Spinal cord (tissue), 10 donors: ENCODE data around the gene ANKLE1. TPM values are rescaled to one million over a fixed set of nuclear protein-coding genes. Genes with fewer than 3 reads are reported as not detected.

Source experiments
- DNase-seq, 6 donors: peaks; one replicate each; pipeline versions ENCODE4 v3.0.0 to v3.0.0-alpha.2; 2013 to 2015; ENCODE audit warnings: low spot score in 6 of 6, low read depth in 4 of 6
- H3K27ac ChIP-seq: one replicate; pipeline ENCODE4 v1.5.1; 2013; ENCODE audit warnings: low read depth, low read length, control low read depth
- H3K27me3 ChIP-seq: one replicate; pipeline ENCODE4 v1.6.1; 2013; ENCODE audit warnings: low read length; ENCODE audit not compliant: control insufficient read depth, insufficient read depth
- H3K36me3 ChIP-seq: one replicate; pipeline ENCODE4 v1.6.1; 2013; ENCODE audit warnings: low read length; ENCODE audit not compliant: control insufficient read depth, insufficient read depth
- H3K4me1 ChIP-seq: one replicate; pipeline ENCODE4 v1.6.1; 2013; ENCODE audit warnings: low read length; ENCODE audit not compliant: control insufficient read depth, insufficient read depth
- H3K4me3 ChIP-seq: one replicate; pipeline ENCODE4 v1.5.1; 2013; ENCODE audit warnings: low read depth, low read length, control low read depth
- H3K9me3 ChIP-seq: one replicate; pipeline ENCODE4 v1.6.1; 2013; ENCODE audit warnings: low read length; ENCODE audit not compliant: control insufficient read depth, insufficient read depth
- WGBS: methylation state at CpG from one replicate; pipeline ENCODE4 v1.1.5; 2013; ENCODE audit warnings: missing lambda C conversion rate; ENCODE audit not compliant: insufficient coverage; 5-methylcytosine and 5-hydroxymethylcytosine counted together
- polyA plus RNA-seq, 2 donors: library from polyadenylated mRNA; unstranded; fragments of 120-200 nt; gene quantifications; one replicate each; pipeline ENCODE4 v1.2.1, GENCODE V29; 2013; ENCODE audit not compliant: insufficient read length in 2 of 2
- total RNA-seq, 2 donors: library from RNA; depleted of rRNA in 1 of 2; stranded (reverse); fragments of 120-200 nt in 1 of 2; fragments of >200 nt in 1 of 2; gene quantifications; one replicate each; pipeline versions ENCODE4 v1.2.3 to v1.2.4, GENCODE V29; 2013 to 2014
- donor health status: healthy.

The ANKLE1 gene
- total and polyA plus RNA-seq, 4 donors = 0.61 to 4.3 (median 1.7) TPM

DNA sequence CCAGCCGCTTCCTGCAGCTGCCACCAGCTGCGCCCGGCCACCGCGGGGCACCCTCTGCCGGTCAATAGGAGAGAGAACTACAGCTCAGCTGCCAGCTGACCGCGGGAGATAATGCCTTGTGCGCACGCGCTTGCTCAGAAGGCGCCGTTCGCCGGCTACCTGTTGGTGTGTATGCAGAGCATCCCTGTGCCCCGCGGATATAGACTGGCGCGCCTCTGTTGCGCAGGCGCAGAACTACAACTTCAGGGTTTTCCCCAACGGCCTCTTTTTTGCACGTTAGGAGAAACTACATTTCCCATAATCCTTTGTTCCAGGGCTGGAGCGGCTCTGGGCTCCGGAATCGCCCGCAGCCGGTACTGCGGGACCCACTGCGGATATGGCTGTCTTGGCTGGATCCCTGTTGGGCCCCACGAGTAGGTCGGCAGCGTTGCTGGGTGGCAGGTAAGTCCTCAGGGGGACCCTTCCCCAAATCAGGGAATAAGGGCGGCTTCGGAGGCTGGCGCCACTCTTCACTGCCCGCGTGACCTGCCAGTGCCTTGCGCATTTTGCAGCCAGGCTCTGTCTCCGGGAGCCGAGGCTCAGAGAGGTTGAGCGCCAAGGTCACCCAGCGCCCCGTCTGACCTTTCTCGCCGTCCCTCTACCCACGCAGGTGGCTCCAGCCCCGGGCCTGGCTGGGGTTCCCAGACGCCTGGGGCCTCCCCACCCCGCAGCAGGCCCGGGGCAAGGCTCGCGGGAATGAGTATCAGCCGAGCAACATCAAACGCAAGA is 24.0 kb downstream of the ANKLE1 start, which contains the start of gene MRPL34:
MRPL34 (plus strand) TSS at position 356 of the 768 bp plus-strand sequence; CDS start at position 377, 21 bp downstream.
- WGBS = under 1% methylated on average over 55 of the region's 55 CpGs
- no peaks in the 10 kb centered on the region for H3K27me3 ChIP-seq
- peaks cover 64% of the 10 kb centered on the region for H3K4me1 ChIP-seq
- peak within 1 kb of the TSS; percentile 76 for H3K4me3 ChIP-seq
- no peaks in the 10 kb centered on the region for H3K9me3 ChIP-seq
- H3K27ac ChIP-seq = peak within 1 kb of the TSS; percentile 85
- H3K36me3 ChIP-seq = peaks cover 11% of the 10 kb centered on the region
- peak; percentile 91 to 100 (median 96) for DNase-seq

DNA sequence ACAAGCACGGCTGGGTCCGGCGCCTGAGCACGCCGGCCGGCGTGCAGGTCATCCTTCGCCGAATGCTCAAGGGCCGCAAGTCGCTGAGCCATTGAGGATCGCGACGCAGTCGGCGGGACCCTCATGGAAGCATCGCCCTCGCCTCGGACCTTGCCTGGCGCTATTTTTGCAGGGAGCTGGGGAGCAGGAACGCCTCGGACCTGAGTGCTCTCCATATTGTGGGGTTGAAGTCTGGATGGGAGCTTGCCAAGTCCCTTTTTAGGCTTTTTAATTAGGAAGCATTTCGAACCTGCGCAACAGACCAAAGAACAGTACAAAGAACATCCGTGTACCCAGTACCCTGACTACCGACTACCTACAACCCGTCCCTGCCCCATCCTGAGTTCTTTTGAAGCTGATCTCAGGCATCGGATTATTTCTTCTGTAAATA is 24.6 kb downstream of the ANKLE1 start:
- Histone ChIP-seq H3K4me1 (peaks cover 69% of the 10 kb centered on the region), H3K4me3 (peak overlapping the region; percentile 76), H3K9me3 (no peaks in the 10 kb centered on the region), H3K27ac (peak overlapping the region; percentile 85), H3K27me3 (no peaks in the 10 kb centered on the region), H3K36me3 (peaks cover 10% of the 10 kb centered on the region)
- WGBS = 3% methylated on average over 27 of the region's 28 CpGs
- DNase-seq = no peak

- Histone ChIP-seq H3K36me3 (peaks cover 21% of the 10 kb centered on the region), H3K27ac (no peak overlapping the region), H3K4me1 (peaks cover 67% of the 10 kb centered on the region), H3K9me3 (no peaks in the 10 kb centered on the region), H3K4me3 (no peak overlapping the region), H3K27me3 (no peaks in the 10 kb centered on the region)
- DNase-seq = no peak
- 96% methylated on average over 8 of the region's 8 CpGs for WGBS
Observed at GRCh38 chr19:17307876-17308377, 26.2 kb downstream of the ANKLE1 start.

DNA sequence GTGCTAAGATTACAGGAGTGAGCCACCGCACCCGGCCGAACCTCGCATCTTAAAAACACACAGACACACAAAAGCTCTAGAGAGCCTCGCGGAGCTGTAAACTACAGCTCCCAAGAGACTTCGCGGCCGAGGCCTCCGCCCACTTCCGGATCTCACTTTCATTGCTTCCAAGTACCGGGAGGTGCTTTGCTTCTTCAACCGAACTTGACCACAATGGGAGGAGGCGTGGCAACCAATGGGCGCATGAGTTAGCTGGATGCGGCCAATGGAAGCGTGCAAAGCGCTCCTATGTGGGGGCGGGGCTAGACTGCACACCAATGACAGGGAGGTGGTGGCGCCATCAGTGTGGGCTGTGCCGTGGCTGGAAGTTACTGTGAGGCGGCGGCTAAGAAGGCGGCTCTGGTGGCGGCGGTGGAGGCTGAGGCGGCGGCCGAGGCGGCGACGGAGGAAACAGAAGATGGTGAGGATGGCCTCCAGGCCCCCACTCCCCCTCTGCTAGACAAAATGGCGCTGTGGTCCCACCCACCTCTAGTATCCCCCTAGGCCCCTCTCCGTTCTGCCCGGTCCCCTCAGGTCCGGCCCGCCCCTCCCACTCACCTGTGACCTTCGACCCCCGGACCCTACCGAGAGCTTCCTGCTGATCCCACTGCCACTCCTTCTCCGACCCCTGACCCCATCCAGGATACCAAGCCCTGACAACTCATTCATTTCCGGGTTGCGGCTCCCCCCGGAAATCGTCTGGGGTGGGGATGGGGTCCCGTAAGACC is 27.7 kb downstream of the ANKLE1 start, which contains the start of gene DDA1:
DDA1 (plus strand) TSS at position 366 of the 767 bp plus-strand sequence; CDS start at position 458, 92 bp downstream.
- peak within 1 kb of the TSS; percentile 20 for H3K27ac ChIP-seq
- peaks cover 56% of the 10 kb centered on the region for H3K4me1 ChIP-seq
- H3K27me3 ChIP-seq = no peaks in the 10 kb centered on the region
- H3K4me3 ChIP-seq = peak within 1 kb of the TSS; percentile 87
- 0% methylated on average over 38 of the region's 46 CpGs for WGBS
- no peaks in the 10 kb centered on the region for H3K9me3 ChIP-seq
- peaks cover 35% of the 10 kb centered on the region for H3K36me3 ChIP-seq
- DNase-seq = peak; percentile 96 to 100 (median 100)

DNA sequence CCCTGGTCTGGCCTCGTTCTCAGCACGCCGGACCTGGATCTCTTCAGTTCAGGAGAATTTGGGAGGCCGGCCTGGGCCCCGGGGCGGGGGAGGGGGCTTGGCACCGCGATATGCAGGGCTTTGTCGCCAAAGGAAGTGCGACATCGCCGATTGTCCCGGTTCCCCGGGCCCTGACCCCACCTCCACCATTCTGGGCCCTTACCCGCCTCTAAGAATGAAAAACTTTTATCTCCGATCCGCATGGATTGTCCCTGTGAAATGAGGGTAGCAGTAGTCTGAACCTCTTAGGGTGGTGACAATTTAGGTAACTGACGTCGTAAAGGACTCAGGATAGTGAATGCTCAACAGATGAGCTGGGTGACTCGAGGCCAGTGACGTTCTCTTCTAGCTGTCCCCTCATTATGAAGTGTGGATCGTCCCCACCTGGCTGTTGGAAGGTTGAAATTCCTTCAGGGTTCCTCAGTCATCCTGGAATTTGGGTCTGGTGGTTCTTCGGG is 28.3 kb downstream of the ANKLE1 start:
- WGBS = 2% methylated on average over 13 of the region's 23 CpGs
- no peaks in the 10 kb centered on the region for H3K9me3 ChIP-seq
- no peaks in the 10 kb centered on the region for H3K27me3 ChIP-seq
- peaks cover 40% of the 10 kb centered on the region for H3K36me3 ChIP-seq
- peaks cover 49% of the 10 kb centered on the region for H3K4me1 ChIP-seq
- peak overlapping the region; percentile 20 for H3K27ac ChIP-seq
- H3K4me3 ChIP-seq = peak overlapping the region; percentile 87
- DNase-seq = no peak

GRCh38 chr19:17311455-17312188 is 29.9 kb downstream of the ANKLE1 start:
- Histone ChIP-seq H3K9me3 (no peaks in the 10 kb centered on the region), H3K4me1 (peaks cover 37% of the 10 kb centered on the region), H3K36me3 (peaks cover 53% of the 10 kb centered on the region), H3K4me3 (no peak overlapping the region), H3K27ac (no peak overlapping the region), H3K27me3 (no peaks in the 10 kb centered on the region)
- WGBS = 80% methylated on average over 11 of the region's 11 CpGs
- DNase-seq = no peak

DNA sequence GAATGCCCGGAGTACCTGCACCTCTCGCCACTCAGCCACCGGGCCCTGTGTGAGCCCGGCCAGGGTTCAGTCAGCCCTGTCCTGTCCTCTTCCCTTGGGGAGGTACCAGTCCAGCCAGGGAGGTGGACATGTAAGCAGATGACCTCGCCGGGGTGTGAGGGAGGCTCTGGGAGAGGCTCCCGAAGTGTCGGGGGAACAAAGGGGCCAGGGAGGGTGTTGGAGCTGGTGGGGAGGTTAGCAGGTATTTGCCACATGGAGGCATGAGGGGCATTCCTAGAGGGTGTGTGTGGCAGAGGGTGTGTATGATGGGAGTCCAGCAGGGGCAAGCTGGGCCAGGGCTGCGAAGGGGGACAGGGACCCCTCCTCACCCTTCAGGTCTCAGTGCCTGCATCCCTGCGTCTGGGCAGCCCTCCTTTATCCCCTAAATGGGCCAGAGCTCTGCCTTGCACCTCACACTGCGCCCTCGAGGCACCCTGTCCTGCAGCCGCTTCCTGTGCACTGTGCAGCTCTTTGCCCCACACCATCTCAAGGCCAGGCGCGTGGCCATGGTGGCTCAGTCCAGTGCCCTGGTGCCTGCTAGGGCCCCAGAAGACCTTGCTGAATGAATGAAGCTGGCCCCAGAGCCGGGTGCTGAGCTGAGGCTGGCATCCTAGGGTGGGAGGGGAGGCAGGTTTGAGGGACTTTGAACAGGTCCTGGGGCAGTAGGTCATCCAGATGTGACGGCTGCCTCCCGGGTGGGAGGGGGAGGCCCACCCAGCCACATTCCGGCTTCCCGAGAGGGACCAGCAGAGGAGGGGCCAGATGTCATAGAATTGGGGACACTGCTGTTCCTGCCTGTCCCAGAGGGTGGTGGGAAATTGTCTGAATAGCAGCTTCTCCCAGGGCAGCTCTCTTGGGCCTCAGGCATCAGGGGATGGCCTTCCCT is 30.8 kb downstream of the ANKLE1 start:
- WGBS = 92% methylated on average over 20 of the region's 20 CpGs
- Histone ChIP-seq H3K36me3 (peaks cover 61% of the 10 kb centered on the region), H3K4me1 (peaks cover 28% of the 10 kb centered on the region), H3K9me3 (no peaks in the 10 kb centered on the region), H3K4me3 (no peak overlapping the region), H3K27ac (no peak overlapping the region), H3K27me3 (no peaks in the 10 kb centered on the region)
- no peak for DNase-seq

DNA sequence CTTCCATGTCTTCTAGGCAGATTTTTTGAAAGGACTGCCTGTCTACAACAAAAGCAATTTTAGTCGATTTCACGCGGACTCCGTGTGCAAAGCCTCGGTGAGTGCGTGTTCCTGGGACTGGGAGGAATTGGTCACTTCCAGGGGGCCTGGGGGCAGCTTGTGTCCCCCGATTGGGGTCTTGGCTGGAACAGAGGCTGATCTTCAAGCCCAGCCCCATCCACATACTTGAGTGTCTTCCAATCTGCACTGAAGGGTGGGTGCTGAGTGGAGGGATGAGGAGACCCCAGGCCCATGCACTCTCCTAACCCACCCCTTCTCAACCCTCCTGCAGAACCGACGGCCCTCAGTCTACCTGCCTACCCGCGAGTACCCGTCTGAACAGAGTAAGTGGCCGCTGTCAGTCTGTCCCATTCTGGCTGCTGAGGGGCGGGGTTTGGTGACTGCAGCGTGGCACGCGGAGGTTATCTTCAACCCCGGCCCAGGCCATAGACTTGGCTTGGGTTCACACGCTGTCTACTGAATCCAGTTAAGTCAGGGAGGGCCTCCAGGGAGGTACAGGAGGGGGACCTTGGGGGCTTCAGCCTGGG is 32.4 kb downstream of the ANKLE1 start:
- H3K4me1 ChIP-seq = peaks cover 23% of the 10 kb centered on the region
- DNase-seq = no peak
- H3K27me3 ChIP-seq = no peaks in the 10 kb centered on the region
- WGBS = over 99% methylated on average over 18 of the region's 19 CpGs
- H3K27ac ChIP-seq = no peak overlapping the region
- H3K4me3 ChIP-seq = no peak overlapping the region
- H3K36me3 ChIP-seq = peaks cover 75% of the 10 kb centered on the region
- no peaks in the 10 kb centered on the region for H3K9me3 ChIP-seq
